Dermis blood vessel endothelial cell (primary cell): ENCODE measurements around the gene ABCA1. TPM values are rescaled to one million over a fixed set of nuclear protein-coding genes. Genes with fewer than 3 reads are reported as not detected.

ENCODE experiments used
- DNase-seq: peaks from one replicate; pipeline ENCODE4 v3.0.0; 2010
- total RNA-seq: library from RNA; depleted of rRNA; stranded (reverse); fragments of >200 nt; gene quantifications from 2 replicates; pipeline ENCODE4 v1.2.3, GENCODE V29; 2014

Gene ABCA1
- total RNA-seq, 1 donor from 2014 or later: 35.7 TPM

- no peak for DNase-seq
These were observed 89.0 kb downstream of the ABCA1 start for GRCh38 chr9:104838958-104839357.

GRCh38 chr9:104836767-104837166 lies 91.2 kb downstream of the ABCA1 start:
- DNase-seq: no peak

- DNase-seq: peak; percentile 72
These were observed 91.7 kb downstream of the ABCA1 start for GRCh38 chr9:104836235-104836634.

- DNase-seq: no peak
These were observed 92.8 kb downstream of the ABCA1 start for GRCh38 chr9:104835161-104835560.

- no peak for DNase-seq
These were observed 94.3 kb downstream of the ABCA1 start for GRCh38 chr9:104833696-104834095.

GRCh38 chr9:104831681-104832080 lies 96.3 kb downstream of the ABCA1 start:
- peak; percentile 26 for DNase-seq

- peak; percentile 32 for DNase-seq
These were observed 101.0 kb downstream of the ABCA1 start for GRCh38 chr9:104826911-104827310.

GRCh38 chr9:104826079-104826775 lies 101.7 kb downstream of the ABCA1 start:
- no peak for DNase-seq

GRCh38 chr9:104820336-104820735 lies 107.6 kb downstream of the ABCA1 start:
- DNase-seq: no peak

GRCh38 chr9:104819033-104819432 lies 108.9 kb downstream of the ABCA1 start:
- no peak for DNase-seq

GRCh38 chr9:104817437-104817836 lies 110.5 kb downstream of the ABCA1 start:
- DNase-seq: peak; percentile 78

- DNase-seq: no peak
These were observed 111.9 kb downstream of the ABCA1 start for GRCh38 chr9:104815851-104816565.

GRCh38 chr9:104810421-104811339 lies 117.3 kb downstream of the ABCA1 start:
- peak; percentile 44 for DNase-seq

- peak; percentile 76 for DNase-seq
These were observed 119.8 kb downstream of the ABCA1 start for GRCh38 chr9:104808035-104808614.

- no peak for DNase-seq
These were observed 122.5 kb downstream of the ABCA1 start for GRCh38 chr9:104805441-104805840.

GRCh38 chr9:104802906-104803305 lies 125.0 kb downstream of the ABCA1 start:
- no peak for DNase-seq

GRCh38 chr9:104802110-104802509 lies 125.8 kb downstream of the ABCA1 start:
- no peak for DNase-seq

GRCh38 chr9:104800068-104800785 lies 127.7 kb downstream of the ABCA1 start:
- DNase-seq: no peak

- no peak for DNase-seq
These were observed 129.6 kb downstream of the ABCA1 start for GRCh38 chr9:104798209-104798995.

- no peak for DNase-seq
These were observed 132.1 kb downstream of the ABCA1 start for GRCh38 chr9:104795857-104796256.

- no peak for DNase-seq
These were observed 132.9 kb downstream of the ABCA1 start for GRCh38 chr9:104795082-104795481.
